ENCODE measurements around the gene ANKS6. TPM values are rescaled to one million over a fixed set of nuclear protein-coding genes. Genes with fewer than 3 reads are reported as not detected.

Gene ANKS6
- total RNA-seq, 1 experiment from 2014 or later: 22.9 TPM

Other genes starting within 250 kb of the ANKS6 start
- gene GABBR2, start 87.6 kb downstream of the ANKS6 start, total RNA-seq (2014; rRNA removed; shearing (Covaris generic)): 5.9 and 7.3 TPM in 2 replicates
- 8.6 and 8.8 TPM in 2 replicates for gene GALNT12, start 11.1 kb upstream of the ANKS6 start, total RNA-seq (2014; rRNA removed; shearing (Covaris generic))
- 0.89 and 1.0 TPM in 2 replicates for gene COL15A1, start 147.4 kb upstream of the ANKS6 start, total RNA-seq (2014; rRNA removed; shearing (Covaris generic))